HuH-7 (cell line): ENCODE measurements around the gene KIF22.
"Not testable (repeated sequence)": the region's sequence is repeated elsewhere in the genome, so short reads cannot be mapped to it uniquely, and the experiment has no call there.

Experiments
- DNase-seq: peaks from one replicate; pipeline ENCODE4 v3.0.0; 2011; ENCODE audit warnings: low spot score

KIF22 gene

GRCh38 chr16:29766571-29766970, 24.0 kb upstream of the KIF22 start:
- no peak for DNase-seq

GRCh38 chr16:29767062-29767461, 23.5 kb upstream of the KIF22 start:
- no peak for DNase-seq

GRCh38 chr16:29769507-29769906, 21.0 kb upstream of the KIF22 start:
- DNase-seq, result no peak

DNA sequence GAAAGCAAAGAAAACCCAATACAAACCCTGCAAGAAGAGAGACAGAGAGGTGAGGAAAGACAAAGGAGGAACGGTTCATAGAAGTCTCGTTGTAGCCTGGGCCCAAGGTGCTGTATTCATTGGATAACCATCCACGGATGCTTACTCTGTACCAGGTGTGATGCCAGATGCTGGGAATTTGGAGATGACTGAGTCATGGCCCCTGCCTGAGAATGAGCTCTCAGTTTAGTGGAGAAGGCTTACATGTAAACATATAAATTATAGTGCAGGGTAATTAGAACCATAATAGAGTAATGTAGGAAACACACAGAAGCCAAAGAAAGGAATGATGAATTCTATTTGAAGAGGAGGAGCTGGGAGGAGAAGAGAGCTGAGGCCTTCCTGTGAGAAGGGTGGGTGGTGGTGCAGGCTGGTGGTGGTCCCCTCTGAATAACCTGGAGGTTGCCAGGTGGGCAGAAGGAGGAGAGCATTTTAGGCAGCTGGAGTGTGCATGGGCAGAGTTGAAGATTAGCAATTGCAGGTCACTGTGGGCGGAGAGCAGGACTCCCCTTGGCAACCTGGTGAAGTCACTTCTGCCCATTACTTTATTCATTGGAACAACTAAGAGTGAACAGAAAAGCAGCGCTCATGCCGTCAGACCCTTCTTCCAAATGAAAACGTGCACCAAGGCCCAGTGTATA, 20.2 kb upstream of the KIF22 start:
- DNase-seq, result no peak

DNA sequence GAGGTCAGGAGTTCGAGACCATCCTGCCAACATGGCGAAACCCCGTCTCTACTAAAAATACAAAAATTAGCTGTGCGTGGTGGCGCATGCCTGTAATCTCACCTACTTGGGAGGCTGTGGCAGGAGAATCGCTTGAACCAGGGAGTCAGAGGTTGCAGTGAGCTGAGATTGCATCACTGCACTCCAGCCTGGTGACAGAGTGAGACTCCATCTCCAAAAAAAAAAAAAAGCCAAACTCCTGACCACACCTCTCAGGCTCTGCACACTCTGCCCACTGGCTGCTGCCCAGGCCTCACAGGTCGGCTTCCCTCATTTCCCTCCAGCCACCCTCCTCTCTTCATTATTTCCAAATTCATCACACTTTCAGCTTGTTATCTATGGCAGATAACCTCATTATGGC, 18.2 kb upstream of the KIF22 start:
- DNase-seq, result not testable (repeated sequence)

- DNase-seq, result no peak
Measured at GRCh38 chr16:29774730-29775129, 15.8 kb upstream of the KIF22 start.

GRCh38 chr16:29775742-29776408, 14.7 kb upstream of the KIF22 start:
- DNase-seq, result no peak

DNA sequence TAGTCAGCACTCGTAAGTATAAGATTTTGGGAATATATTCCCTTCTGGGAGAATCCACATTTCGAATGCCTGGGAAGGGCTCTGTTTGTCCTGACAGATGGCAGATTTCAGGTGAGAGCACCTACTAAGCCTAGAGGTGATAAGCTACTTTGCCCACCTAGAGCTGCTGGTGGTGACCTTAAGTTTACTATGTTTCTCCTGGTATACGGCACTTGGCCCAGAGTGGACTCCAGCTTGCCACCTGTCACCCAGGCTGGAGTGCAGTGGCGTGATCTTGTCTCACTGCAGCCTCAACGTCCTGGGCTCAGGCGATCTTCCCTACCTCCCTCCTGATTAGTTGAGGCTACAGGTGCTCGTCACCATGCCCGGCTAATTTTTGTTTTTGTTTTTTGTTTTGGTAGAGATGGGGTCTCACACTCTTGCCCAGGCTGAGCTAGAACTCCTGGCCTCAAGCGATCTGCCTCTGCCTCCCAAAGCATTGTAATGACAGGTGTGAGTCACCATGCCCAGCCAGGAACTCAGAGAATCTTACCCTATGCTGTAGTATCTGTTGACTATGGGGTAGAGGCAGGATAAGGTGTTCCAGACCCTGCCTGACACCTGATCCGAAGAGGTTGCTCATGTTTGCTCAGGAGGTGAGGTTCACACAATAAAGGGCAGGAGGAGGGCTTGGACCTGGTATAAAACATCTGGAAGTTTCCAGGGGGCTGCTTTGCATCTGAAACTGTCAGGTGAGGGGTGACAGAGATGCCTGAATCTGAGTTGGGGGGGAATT, 12.8 kb upstream of the KIF22 start, which contains the start of gene ZG16:
Gene ZG16, plus strand, starts transcription at position 681 of the 775 bp plus-strand sequence. CDS start 1,011 bp downstream, outside the sequence.
- DNase-seq, result no peak

- DNase-seq, result no peak
Measured at GRCh38 chr16:29779474-29779873, 11.1 kb upstream of the KIF22 start.

DNA sequence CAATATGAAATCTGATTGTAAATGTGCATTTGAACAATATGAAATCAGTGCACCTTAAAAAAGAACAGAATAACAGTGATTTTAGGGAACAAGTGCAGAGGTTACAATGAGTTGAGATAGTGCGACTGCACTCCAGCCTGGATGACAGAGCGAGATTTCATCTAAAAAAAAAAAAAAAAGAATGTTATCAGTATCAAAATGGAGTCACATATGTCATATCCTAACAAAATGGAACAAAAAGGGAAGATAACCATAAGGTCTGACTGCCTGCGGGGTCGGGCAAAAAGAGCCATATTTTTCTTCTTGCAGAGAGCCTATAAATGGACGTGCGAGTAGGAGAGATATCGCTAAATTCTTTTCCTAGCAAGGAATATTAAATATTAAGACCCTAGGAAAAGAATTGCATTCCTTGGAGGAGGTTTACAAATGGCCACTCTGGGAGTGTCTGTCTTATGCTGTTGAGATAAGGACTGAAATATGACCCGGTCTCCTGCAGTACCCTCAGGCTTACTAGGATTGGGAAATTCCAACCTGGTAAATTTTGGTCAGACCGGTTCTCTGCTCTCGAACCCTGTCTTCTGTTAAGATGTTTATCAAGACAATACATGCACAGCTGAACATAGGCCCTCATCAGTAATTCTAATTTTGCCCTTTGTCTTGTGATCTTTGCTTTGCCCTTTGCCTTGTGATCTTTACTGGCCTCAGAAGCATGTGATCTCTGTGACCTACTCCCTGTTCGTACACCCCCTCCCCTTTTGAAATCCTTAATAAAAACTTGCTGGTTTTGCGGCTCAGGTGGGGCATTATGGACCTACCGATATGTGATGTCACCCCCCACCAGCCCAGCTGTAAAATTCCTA, 7.2 kb upstream of the KIF22 start:
- not testable (repeated sequence) for DNase-seq

DNA sequence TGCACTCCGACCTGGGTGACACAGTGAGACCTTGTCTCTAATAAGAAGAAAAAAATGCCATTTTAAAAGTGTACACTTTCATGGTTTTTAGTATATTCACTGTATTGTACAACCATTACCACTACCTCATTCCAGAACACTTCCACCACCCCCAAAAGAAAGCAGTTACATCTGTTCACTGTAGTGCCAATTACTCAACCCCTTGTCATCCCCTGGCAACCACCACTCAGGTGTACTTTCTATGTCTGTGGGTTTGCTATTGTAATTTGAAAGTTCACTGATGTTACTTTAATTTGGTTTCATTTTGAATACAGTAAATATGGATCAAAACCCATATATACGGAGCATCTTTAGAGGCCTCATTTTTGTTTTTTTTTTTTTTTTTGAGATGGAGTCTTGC, 6.4 kb upstream of the KIF22 start:
- no peak for DNase-seq

DNA sequence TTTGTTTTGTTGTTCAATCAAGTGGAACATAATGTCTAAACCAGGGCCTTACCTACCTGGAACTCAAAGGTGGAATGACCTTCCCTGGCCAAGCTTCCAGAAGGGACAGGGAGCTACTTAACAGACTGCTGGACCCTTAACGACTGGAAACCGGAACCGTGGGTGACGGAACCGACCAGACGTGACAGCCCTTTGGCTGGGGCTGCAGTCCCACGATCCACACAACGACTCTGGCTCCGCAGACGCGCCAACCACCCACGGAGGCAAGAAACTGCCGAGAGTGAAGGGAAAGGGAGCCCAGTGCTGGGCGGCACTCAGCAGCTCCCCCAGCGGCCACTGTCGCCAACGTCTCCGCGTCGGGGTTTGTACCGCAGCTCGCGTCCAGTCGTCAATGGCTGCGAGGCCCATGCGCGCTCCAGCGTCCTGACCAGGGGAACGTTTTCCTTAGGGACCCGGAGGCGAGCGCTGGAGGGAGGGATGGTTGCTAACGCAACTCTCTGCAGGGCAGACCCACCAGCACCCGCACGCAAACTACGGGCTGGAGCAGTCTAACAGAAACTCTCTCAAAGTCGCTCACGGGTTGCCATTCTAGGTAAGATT, 5.5 kb upstream of the KIF22 start:
- DNase-seq, result peak; percentile 63

DNA sequence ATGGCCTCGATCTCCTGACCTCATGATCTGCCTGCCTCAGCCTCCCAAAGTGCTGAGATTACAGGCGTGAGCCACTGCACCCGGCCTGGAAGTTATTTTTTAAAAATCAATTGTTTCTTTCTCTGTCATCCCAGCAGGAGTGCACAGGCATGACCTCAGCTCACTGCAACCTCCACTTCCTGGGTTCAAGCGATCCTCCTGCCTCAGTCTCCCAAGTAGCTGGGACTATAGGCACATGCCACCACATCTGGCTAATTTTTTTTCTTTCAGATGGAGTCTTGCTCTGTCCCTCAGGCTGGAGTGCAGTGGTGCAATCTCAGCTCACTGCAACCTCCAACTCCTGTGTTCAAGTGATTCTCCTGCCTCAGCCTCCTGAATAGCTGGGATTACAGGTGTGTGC, 3.4 kb upstream of the KIF22 start:
- DNase-seq, result not testable (repeated sequence)

- no peak for DNase-seq
Measured at GRCh38 chr16:29789775-29790182, 772 bp upstream of the KIF22 start.

- no peak for DNase-seq
Measured at GRCh38 chr16:29790949-29791844, 646 bp downstream of the KIF22 start.

DNA sequence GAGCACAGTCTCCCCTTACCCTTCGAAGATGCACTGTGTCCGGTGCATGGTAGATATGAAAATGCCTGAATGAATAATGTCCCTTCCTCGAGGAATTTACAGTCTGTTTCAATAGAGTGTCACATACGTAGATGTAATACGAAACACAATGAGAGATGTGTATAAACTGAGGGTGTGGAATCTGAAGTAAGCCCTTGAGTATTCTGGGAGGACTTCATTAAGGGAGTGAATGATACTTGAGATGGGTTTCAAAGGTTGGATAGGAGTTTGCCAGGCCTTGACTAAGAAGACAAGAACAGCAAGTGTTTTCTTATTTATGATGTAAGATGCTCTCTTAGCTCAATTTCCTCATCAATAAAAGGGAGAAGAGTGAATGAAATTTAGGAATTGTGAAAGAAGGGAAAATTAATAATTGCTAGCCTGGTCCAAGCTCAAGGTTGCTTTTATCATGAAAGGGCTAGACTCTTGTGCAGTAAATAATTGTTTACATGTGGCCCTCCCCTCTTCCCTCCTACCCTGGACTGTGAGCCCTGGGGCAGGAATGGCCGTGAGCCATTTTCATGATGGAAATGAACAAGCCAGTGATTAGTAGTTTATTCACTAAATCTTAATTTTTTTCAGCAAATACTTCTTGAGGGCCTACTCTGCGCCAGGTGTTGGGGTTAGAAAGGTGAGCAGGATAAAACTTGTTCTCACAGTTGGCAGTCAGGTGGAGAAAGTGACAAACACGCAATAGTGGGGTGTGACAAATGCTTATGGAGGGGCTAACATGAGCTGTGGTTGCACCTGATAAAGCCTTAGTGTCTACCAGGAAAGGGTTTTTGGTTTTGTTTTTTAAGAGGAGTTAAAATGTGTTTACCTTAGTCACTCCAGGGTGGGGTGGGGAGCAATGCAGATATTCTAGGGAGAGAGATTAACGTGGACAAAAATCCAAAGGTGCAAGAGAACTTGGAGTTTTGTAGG, 1.6 kb downstream of the KIF22 start:
- no peak for DNase-seq

DNA sequence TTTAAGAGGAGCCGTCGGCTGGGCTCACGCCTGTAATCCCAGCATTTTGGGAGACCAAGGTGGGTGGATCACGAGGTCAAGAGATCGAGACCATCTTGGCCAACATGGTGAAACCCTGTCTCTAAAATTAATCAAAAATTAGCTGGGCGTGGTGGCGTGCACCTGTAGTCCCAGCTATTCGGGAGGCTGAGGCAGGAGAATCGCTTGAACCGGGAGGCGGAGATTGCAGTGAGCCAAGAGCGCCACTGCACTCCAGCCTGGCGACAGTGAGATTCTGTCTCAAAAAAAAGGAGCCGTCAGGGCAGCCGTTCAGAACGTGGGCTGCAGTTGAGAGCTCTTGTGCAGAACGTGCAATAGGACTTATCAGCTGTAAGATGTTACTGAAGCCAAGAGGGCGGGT, 2.6 kb downstream of the KIF22 start:
- DNase-seq, result not testable (repeated sequence)

- DNase-seq, result no peak
Measured at GRCh38 chr16:29794231-29794710, 3.7 kb downstream of the KIF22 start.

GRCh38 chr16:29802416-29802935, 11.9 kb downstream of the KIF22 start:
- DNase-seq, result no peak
